DND-41 (cell line): ENCODE data around the gene ZNF592.
"Not testable (repeated sequence)": the region's sequence is repeated elsewhere in the genome, so short reads cannot be mapped to it uniquely, and the experiment has no call there.

Experiments used
- ATAC-seq: fragments of 200-7000 bp; cut with Tn5 transposase; 3 replicates; pipeline ENCODE4 v1.9.1; 2021; ENCODE audit warnings: low read depth; ENCODE audit not compliant: insufficient read depth
- DNase-seq: peaks from one replicate; pipeline ENCODE4 v3.0.0-alpha.2; 2020
- H2AFZ ChIP-seq: 2 replicates; pipeline ENCODE4 v1.6.0; 2012; ENCODE audit warnings: low read depth, low read length
- H3K27ac ChIP-seq: 2 replicates; pipeline ENCODE4 v1.5.1; 2012; ENCODE audit warnings: low read length, inconsistent platforms
- H3K27me3 ChIP-seq: fragments of 200-600 bp; sonication (generic); 2 replicates; pipeline ENCODE4 v1.6.0; 2012; ENCODE audit warnings: low read length, mild to moderate bottlenecking, inconsistent platforms; ENCODE audit not compliant: insufficient read depth, poor library complexity
- H3K36me3 ChIP-seq: 2 replicates; pipeline ENCODE4 v1.5.1; 2012; ENCODE audit warnings: low read length, inconsistent platforms; ENCODE audit not compliant: insufficient read depth
- H3K4me1 ChIP-seq: 2 replicates; pipeline ENCODE4 v1.5.1; 2012; ENCODE audit warnings: mild to moderate bottlenecking, low read length; ENCODE audit not compliant: insufficient read depth
- H3K4me2 ChIP-seq: 2 replicates; pipeline ENCODE4 v1.6.0; 2012; ENCODE audit warnings: mild to moderate bottlenecking, moderate library complexity, low read length, inconsistent platforms; ENCODE audit not compliant: insufficient read depth
- H3K4me3 ChIP-seq, 2 experiments: fragments of 200-600 bp in 1 of 2; shearing (Covaris generic) in 1 of 2; 2 replicates each; pipeline ENCODE4 v1.5.1; 2012 to 2016; ENCODE audit warnings: inconsistent platforms in 2 of 2, low read length in 2 of 2, mild to moderate bottlenecking in 2 of 2, low read depth in 1 of 2, moderate library complexity in 1 of 2
- H3K79me2 ChIP-seq: 2 replicates; pipeline ENCODE4 v1.6.0; 2012; ENCODE audit warnings: low read length, inconsistent platforms; ENCODE audit not compliant: insufficient read depth
- H3K9ac ChIP-seq: 2 replicates; pipeline ENCODE4 v1.6.0; 2012; ENCODE audit warnings: low read depth, mild to moderate bottlenecking, inconsistent platforms, low read length, moderate library complexity
- H3K9me3 ChIP-seq: 2 replicates; pipeline ENCODE4 v1.5.1; 2012; ENCODE audit warnings: low read length, moderate library complexity, mild to moderate bottlenecking, inconsistent platforms; ENCODE audit not compliant: insufficient read depth, severe bottlenecking
- H4K20me1 ChIP-seq: 2 replicates; pipeline ENCODE4 v1.6.0; 2012; ENCODE audit warnings: low read length; ENCODE audit not compliant: insufficient read depth
- EZH2 ChIP-seq: IDR thresholded peaks from 3 replicates; pipeline ENCODE4 v1.6.1; 2012; ENCODE audit warnings: borderline replicate concordance, low read depth, mild to moderate bottlenecking, moderate library complexity, low read length, inconsistent platforms; ENCODE audit not compliant: severe bottlenecking
- TF ChIP-seq, protein P1 (sequence below): IDR thresholded peaks from 2 replicates; pipeline ENCODE4 v1.5.1; 2012; ENCODE audit warnings: borderline replicate concordance, low read length, moderate library complexity, mild to moderate bottlenecking; ENCODE audit not compliant: poor library complexity, severe bottlenecking; ENCODE audit errors: extremely low read depth

ZNF592 gene

DNA sequence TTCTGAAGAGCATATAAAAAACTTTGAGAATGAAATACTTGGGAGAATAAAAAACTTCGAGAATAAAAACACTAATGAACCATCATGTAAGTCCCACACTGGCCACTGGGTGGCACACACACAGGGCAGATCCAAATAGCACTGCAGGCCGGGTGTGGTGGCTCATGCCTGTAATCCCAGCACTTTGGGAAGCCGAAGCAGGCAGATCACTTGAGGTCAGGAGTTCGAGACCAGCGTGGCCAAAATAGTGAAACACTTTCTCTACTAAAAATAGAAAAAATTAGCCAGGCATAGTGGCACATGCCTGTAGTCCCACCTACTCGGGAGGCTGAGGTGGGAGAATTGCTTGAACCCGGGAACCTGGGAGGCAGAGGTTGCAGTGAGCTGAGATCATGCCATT is 97.2 kb downstream of the ZNF592 start:
- H3K9ac ChIP-seq, H3K36me3 ChIP-seq, H3K4me2 ChIP-seq, H3K9me3 ChIP-seq, H3K4me1 ChIP-seq, H3K27ac ChIP-seq, H3K4me3 ChIP-seq, ATAC-seq, H2AFZ ChIP-seq, H4K20me1 ChIP-seq, H3K79me2 ChIP-seq, H3K27me3 ChIP-seq: not testable (repeated sequence)
- TF ChIP-seq, protein P1, sequence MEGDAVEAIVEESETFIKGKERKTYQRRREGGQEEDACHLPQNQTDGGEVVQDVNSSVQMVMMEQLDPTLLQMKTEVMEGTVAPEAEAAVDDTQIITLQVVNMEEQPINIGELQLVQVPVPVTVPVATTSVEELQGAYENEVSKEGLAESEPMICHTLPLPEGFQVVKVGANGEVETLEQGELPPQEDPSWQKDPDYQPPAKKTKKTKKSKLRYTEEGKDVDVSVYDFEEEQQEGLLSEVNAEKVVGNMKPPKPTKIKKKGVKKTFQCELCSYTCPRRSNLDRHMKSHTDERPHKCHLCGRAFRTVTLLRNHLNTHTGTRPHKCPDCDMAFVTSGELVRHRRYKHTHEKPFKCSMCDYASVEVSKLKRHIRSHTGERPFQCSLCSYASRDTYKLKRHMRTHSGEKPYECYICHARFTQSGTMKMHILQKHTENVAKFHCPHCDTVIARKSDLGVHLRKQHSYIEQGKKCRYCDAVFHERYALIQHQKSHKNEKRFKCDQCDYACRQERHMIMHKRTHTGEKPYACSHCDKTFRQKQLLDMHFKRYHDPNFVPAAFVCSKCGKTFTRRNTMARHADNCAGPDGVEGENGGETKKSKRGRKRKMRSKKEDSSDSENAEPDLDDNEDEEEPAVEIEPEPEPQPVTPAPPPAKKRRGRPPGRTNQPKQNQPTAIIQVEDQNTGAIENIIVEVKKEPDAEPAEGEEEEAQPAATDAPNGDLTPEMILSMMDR = peak; percentile 62
- peak; percentile 44 for DNase-seq

DNA sequence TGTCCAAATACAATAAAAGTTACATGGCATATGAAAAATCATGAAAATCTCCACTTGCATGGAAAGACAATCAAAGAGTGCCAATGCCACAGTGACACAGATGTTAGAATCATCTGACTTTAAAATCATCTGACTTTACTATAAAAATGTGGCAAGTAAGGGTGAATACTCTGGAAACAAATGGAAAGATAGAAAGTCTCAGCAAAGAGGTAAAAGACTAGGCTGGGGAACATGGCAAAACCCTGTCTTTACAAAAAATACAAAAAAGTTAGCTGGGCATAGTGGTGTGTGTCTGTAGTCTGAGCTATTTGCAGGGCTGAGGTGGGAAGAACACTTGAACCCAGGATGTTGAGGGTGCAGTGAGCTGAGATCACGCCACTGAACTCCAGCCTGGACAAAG is 97.9 kb downstream of the ZNF592 start:
- no peak overlapping the region for H2AFZ ChIP-seq
- no peaks in the 10 kb centered on the region for H3K79me2 ChIP-seq
- H3K4me3 ChIP-seq = no peak overlapping the region
- ATAC-seq = no peak
- no peaks in the 10 kb centered on the region for H4K20me1 ChIP-seq
- H3K27ac ChIP-seq = no peak overlapping the region
- no peak overlapping the region for H3K9ac ChIP-seq
- no peaks in the 10 kb centered on the region for H3K27me3 ChIP-seq
- no peaks in the 10 kb centered on the region for H3K4me1 ChIP-seq
- H3K36me3 ChIP-seq = no peaks in the 10 kb centered on the region
- H3K9me3 ChIP-seq = no peaks in the 10 kb centered on the region
- no peak overlapping the region for H3K4me2 ChIP-seq
- TF ChIP-seq, protein P1 = no peak
- no peak for TF ChIP-seq EZH2
- DNase-seq = no peak

DNA sequence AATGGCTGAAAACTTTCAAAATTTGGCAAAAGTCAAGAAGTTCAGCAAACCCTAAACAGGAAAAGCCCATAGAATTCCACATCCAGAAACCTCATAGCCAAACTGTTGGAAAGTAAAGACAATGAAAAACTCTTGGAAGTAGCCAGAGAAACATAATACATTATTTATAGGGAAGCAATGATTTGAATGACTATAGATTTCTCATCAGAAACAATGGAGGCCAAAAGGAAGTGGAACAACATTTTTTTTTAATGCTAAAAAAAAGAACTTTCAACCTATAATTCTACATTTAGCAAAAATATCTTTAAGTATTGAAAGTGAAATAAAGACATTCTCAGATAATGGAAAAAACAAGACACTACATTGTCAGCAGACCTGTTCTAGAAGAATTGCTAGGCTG is 99.0 kb downstream of the ZNF592 start:
- Histone ChIP-seq H2AFZ (no peak overlapping the region), H3K4me2 (no peak overlapping the region), H3K36me3 (no peaks in the 10 kb centered on the region), H3K4me1 (no peaks in the 10 kb centered on the region), H3K9me3 (no peaks in the 10 kb centered on the region), H3K9ac (no peak overlapping the region), H4K20me1 (no peaks in the 10 kb centered on the region), H3K27ac (no peak overlapping the region), H3K4me3 (no peak overlapping the region), H3K79me2 (no peaks in the 10 kb centered on the region), H3K27me3 (no peaks in the 10 kb centered on the region)
- no peak for DNase-seq
- ATAC-seq = no peak
- TF ChIP-seq, protein P1 = no peak
- TF ChIP-seq EZH2 = no peak

DNA sequence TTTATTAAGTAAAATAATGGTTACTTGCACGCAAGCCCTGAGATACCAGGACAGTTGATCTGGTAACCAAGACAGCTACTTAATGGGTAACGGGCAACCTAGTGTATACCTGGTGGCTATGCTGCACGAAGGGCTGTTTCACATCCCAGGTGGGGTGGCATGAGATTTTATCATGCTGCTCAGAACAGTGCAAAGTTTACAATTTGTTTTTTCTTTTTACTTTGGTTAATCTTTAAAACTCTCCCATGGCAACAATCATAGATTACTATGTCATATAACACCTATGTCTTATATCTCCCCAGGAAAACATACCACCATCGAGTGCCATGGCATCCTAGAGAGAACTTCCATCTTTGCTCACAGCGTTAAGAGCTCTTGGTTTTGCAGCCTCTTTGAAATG is 103.8 kb downstream of the ZNF592 start:
- no peak for DNase-seq
- Histone ChIP-seq H3K9ac (no peak overlapping the region), H3K27me3 (no peaks in the 10 kb centered on the region), H3K4me2 (no peak overlapping the region), H2AFZ (no peak overlapping the region), H3K36me3 (no peaks in the 10 kb centered on the region), H3K27ac (no peak overlapping the region), H3K4me3 (no peak overlapping the region), H3K9me3 (no peaks in the 10 kb centered on the region), H3K79me2 (no peaks in the 10 kb centered on the region), H3K4me1 (no peaks in the 10 kb centered on the region), H4K20me1 (no peaks in the 10 kb centered on the region)
- no peak for ATAC-seq
- TF ChIP-seq, protein P1 = no peak
- no peak for TF ChIP-seq EZH2
